ENCODE results near the gene EPHB6. TPM values are rescaled to one million over a fixed set of nuclear protein-coding genes. Genes with fewer than 3 reads are reported as not detected.

Gene EPHB6
- polyA plus RNA-seq, 1 experiment: 0.51 TPM

- POLR2A ChIA-PET: no interaction called here
- Histone ChIP-seq H3K27me3 (ENCODE audit: control insufficient read depth, insufficient read depth, low read length) (no peaks in the 10 kb centered on the region), H3K27ac (ENCODE audit: low read depth, low read length) (no peak overlapping the region), H3K4me3 (ENCODE audit: low read depth, low read length) (no peak overlapping the region), H3K9me3 (ENCODE audit: control insufficient read depth, insufficient read depth, low read length) (no peaks in the 10 kb centered on the region)
- CTCF ChIA-PET: interaction anchor here (0.8 to 1.7 kb wide), 6 partner anchors 22 to 345 kb away, joined by 4 to 8 read pairs (median 5); no protein-coding TSS in a partner anchor
- DNase-seq (ENCODE audit: low read depth, low spot score): no peak
- TF ChIP-seq CTCF (IDR thresholded peaks at IDR 0.05; ENCODE audit: low read depth, low read length): no peak
Observed at GRCh38 chr7:142807855-142808460, 46.9 kb upstream of the EPHB6 start.

GRCh38 chr7:142808461-142808801 is 46.4 kb upstream of the EPHB6 start:
- Histone ChIP-seq H3K27ac (ENCODE audit: low read depth, low read length) (no peak overlapping the region), H3K9me3 (ENCODE audit: control insufficient read depth, insufficient read depth, low read length) (no peaks in the 10 kb centered on the region), H3K27me3 (ENCODE audit: control insufficient read depth, insufficient read depth, low read length) (no peaks in the 10 kb centered on the region), H3K4me3 (ENCODE audit: low read depth, low read length) (no peak overlapping the region)
- CTCF ChIA-PET: interaction anchor here (0.8 to 3.2 kb wide), 5 partner anchors 22 to 345 kb away, joined by 4 to 23 read pairs (median 6); no protein-coding TSS in a partner anchor
- no peak for DNase-seq (ENCODE audit: low read depth, low spot score)
- no peak for TF ChIP-seq CTCF (IDR thresholded peaks at IDR 0.05; ENCODE audit: low read depth, low read length)
- POLR2A ChIA-PET: no interaction called here

GRCh38 chr7:142808802-142809583 is 45.9 kb upstream of the EPHB6 start:
- no peak overlapping the region for H3K27ac ChIP-seq (ENCODE audit: low read depth, low read length)
- DNase-seq (ENCODE audit: low read depth, low spot score): no peak
- CTCF ChIA-PET: interaction anchor here (0.8 to 5.0 kb wide), 7 partner anchors 12 to 346 kb away, joined by 3 to 43 read pairs (median 23); no protein-coding TSS in a partner anchor
- POLR2A ChIA-PET: no interaction called here
- TF ChIP-seq CTCF (IDR thresholded peaks at IDR 0.05; ENCODE audit: low read depth, low read length): no peak
- H3K27me3 ChIP-seq (ENCODE audit: control insufficient read depth, insufficient read depth, low read length): no peaks in the 10 kb centered on the region
- H3K9me3 ChIP-seq (ENCODE audit: control insufficient read depth, insufficient read depth, low read length): no peaks in the 10 kb centered on the region
- no peak overlapping the region for H3K4me3 ChIP-seq (ENCODE audit: low read depth, low read length)

GRCh38 chr7:142809671-142810070 is 45.2 kb upstream of the EPHB6 start:
- no peak overlapping the region for H3K27ac ChIP-seq (ENCODE audit: low read depth, low read length)

More at GRCh38 chr7:142809671-142810070, 45.2 kb upstream of the EPHB6 start:
- ChIA-PET POLR2A (no interaction called here), CTCF (interaction anchor here (0.9 to 5.0 kb wide), 12 partner anchors 12 to 406 kb away, joined by 3 to 47 read pairs (median 16); no protein-coding TSS in a partner anchor)
- TF ChIP-seq CTCF (IDR thresholded peaks at IDR 0.05; ENCODE audit: low read depth, low read length): no peak
- no peak for DNase-seq (ENCODE audit: low read depth, low spot score)
- no peaks in the 10 kb centered on the region for H3K27me3 ChIP-seq (ENCODE audit: control insufficient read depth, insufficient read depth, low read length)
- H3K4me3 ChIP-seq (ENCODE audit: low read depth, low read length): no peak overlapping the region
- no peaks in the 10 kb centered on the region for H3K9me3 ChIP-seq (ENCODE audit: control insufficient read depth, insufficient read depth, low read length)
